HFF-Myc (cell line): ENCODE results near the gene ADAMTSL1.
A peak's percentile ranks its signal among the peaks of the same experiment; 100 is the strongest.

Experiments used
- DNase-seq: peaks from one replicate; pipeline ENCODE4 v3.0.0-alpha.2; 2011; ENCODE audit warnings: low read depth; ENCODE audit errors: extremely low read depth
- H3K4me3 ChIP-seq: replicated peaks from 2 replicates; pipeline ENCODE4 v1.5.1; 2011; ENCODE audit warnings: low read depth, mild to moderate bottlenecking, control low read depth, low read length
- TF ChIP-seq, protein P1 (sequence below): IDR thresholded peaks from 2 replicates; pipeline ENCODE4 v1.5.1; 2012; ENCODE audit warnings: mild to moderate bottlenecking, low read depth, low read length, control low read depth; ENCODE audit errors: missing control alignments

The ADAMTSL1 gene

DNA sequence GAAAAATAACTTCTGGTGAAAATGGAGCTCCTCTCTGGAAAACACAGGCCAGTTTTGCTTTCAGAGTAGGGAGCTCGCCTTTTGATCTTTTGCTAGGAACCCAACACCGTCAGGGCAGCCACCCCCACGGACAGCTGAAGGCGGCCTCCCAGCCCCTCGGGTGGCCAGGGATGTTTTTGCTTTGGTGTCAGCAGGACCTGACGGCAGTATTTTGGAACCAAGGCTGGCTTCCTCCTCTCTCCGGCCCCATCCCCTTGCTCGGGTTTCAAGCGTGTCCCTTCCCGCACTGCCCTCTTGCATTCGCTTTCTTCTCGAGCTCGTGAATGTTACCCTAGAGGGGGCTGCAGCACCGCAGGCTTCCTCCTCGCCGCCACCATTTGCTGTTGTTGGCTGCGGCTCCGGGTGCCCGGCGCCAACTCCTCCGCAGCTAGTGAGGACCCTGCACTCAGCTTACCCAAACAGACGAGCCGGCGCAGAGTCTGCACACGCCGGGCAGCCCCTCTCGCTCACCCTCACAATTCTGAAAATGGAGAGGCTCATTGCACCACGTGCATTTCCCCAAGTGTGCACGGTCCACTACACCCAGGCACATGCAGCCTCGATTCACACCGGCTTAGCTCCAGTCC is 35.5 kb upstream of the ADAMTSL1 start:
- TF ChIP-seq, protein P1, sequence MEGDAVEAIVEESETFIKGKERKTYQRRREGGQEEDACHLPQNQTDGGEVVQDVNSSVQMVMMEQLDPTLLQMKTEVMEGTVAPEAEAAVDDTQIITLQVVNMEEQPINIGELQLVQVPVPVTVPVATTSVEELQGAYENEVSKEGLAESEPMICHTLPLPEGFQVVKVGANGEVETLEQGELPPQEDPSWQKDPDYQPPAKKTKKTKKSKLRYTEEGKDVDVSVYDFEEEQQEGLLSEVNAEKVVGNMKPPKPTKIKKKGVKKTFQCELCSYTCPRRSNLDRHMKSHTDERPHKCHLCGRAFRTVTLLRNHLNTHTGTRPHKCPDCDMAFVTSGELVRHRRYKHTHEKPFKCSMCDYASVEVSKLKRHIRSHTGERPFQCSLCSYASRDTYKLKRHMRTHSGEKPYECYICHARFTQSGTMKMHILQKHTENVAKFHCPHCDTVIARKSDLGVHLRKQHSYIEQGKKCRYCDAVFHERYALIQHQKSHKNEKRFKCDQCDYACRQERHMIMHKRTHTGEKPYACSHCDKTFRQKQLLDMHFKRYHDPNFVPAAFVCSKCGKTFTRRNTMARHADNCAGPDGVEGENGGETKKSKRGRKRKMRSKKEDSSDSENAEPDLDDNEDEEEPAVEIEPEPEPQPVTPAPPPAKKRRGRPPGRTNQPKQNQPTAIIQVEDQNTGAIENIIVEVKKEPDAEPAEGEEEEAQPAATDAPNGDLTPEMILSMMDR, result peak; percentile 36
- DNase-seq, result no peak
- H3K4me3 ChIP-seq, result 0 out of 2 replicates have a peak overlapping the region, but pooled peaks have one; percentile 8

DNA sequence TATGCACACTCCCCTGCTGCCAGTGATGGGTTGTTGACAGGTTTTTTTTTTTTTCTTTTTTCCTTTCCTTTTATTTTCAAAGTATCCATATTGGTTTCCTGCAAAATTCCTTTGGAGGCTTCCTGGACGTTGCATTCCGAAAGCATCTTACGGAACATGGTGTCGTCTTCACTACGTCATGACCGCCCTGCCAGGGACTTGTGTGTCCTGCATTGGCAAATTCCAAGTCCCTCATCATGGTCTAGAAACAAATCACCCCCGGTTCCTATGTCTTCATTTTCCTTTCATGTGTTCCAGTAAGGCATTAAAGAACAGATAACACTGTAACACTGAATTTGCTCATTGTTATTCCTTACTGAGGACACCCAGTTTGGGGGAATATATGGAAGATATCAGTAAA is 35.0 kb upstream of the ADAMTSL1 start:
- H3K4me3 ChIP-seq, result 0 out of 2 replicates have a peak overlapping the region, but pooled peaks have one; percentile 8
- no peak for DNase-seq
- TF ChIP-seq, protein P1, result no peak

DNA sequence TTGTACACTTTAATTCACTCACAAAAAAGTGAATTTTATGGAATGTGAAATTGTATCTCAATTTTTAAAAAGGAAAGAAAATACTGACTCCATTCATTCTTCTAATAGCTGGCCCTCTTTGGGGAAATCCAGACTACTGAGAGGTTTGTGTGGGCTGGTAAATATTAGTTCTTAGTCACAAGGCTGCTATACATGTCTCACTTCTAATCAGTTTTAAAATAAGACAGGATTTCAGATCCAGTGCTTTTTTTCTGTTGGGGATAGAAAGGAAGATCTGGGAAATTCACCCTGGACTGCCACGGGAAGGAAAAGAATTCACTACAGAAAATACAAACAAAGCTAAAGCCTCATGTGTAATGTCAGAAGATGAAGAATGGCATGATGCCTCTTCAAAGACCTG is 32.7 kb upstream of the ADAMTSL1 start:
- H3K4me3 ChIP-seq, result no peak overlapping the region
- no peak for DNase-seq
- TF ChIP-seq, protein P1, result no peak

- peak; percentile 63 for DNase-seq
- H3K4me3 ChIP-seq, result no peak overlapping the region
- TF ChIP-seq, protein P1, result peak; percentile 93
Observed at GRCh38 chr9:18442629-18443491, 31.1 kb upstream of the ADAMTSL1 start.

DNA sequence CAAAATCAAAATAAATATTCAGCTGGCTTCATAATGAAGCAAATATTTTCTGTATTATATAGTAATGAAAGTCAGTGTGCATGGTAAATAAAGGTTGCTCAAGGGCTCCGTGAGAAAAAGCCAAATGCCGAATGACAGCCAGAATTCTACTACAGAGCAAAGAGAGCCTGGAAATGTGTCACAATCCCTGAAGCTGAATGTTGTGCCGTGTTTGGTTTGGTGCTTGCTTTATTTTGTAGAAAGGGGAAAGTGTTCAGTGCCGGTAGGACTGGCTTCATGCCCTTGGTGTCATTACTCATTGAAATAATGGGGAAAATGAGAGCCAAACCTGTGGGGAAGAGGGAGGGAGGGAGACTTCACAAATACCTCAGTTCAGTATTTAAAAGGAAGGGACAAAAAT is 26.8 kb upstream of the ADAMTSL1 start:
- H3K4me3 ChIP-seq, result no peak overlapping the region
- TF ChIP-seq, protein P1, result no peak
- no peak for DNase-seq

DNA sequence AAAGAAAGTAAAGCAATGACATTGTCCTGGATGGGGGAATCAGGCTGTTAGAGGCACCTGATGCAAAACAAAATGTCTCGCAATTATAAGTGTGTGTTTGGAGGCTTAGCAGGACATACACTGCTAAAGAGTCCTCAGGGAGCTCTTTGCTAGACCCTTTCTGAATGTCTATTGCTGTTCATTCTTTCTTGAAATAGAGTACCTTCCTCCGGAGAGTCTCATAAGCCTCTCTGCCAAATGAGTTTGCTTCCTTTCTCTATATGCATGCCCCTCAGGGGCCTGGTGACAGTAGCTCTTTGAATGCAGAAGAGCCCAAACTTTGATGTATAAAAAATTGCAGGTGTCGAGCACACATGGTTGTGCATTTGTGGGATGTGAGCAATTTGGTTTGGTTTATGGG is 26.4 kb upstream of the ADAMTSL1 start:
- DNase-seq, result no peak
- H3K4me3 ChIP-seq, result no peak overlapping the region
- TF ChIP-seq, protein P1, result no peak
